ENCODE results near the gene GRM1. TPM values are rescaled to one million over a fixed set of nuclear protein-coding genes. Genes with fewer than 3 reads are reported as not detected.

Gene GRM1
- 0.02 to 0.11 TPM in 2 of 5 replicates, not detected in the others for total RNA-seq (2022; extraction: Qiagen RNA extraction; ENCODE audit: low read depth)

GRCh38 chr6:146028851-146029572 lies at the start of gene GRM1:
GRM1 (plus strand) TSS chr6:146029062; CDS start chr6:146029518, 456 bp downstream.

Other genes starting within 250 kb of the GRM1 start
- gene FBXO30, start 214.3 kb upstream of the GRM1 start, total RNA-seq (2022; extraction: Qiagen RNA extraction; ENCODE audit: low read depth) = 3.6 to 6.1 TPM (median 5.4 TPM) in 5 replicates
- 2.5 to 4.1 TPM (median 3.4 TPM) in 5 replicates for gene SHPRH, start 64.7 kb upstream of the GRM1 start, total RNA-seq (2022; extraction: Qiagen RNA extraction; ENCODE audit: low read depth)

Data from A549 treated with ZK216348 at 1 μM for 4 hours (cell line).